ENCODE measurements around the gene LRRC27.

Gene LRRC27

DNA sequence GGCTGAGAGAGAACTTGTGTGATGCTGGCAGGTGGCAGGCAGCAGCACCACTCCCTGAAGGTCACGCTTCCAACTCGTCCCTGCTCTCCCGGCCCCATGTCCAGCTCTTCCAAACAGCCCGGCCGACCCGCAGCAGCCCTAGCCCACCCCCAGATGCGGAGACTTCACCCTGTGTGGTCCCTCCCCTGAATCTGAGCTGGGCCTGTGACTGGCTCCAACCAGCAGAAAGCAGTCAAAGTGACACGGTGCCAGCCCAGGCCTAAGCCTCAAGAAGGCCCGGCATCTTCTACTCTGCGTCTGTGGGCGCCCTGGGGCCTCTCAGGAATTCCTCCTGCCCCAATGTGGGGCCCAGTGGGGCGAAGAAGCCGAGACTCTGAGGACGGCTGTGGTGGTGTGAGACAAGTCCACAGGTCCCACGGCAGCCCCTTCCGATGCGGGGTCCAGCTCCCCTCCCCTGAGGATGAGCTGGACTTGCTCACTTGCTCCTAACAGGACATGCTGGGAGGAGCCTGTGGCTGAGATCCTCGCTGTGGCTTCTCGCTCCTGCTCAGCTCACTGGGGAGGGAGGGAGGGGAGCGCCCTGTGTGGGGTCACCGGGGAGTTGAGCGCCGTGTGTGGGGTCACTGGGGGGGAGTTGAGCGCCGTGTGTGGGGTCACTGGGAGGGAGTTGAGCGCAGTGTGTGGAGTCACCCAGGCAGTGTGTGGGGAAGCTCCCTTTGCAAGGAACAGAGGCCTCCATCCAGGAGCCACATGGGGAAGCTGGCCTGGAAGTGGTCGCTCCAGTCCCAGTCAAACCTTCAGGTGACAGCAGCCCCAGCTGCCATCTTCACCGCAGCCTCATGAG is 33.7 kb upstream of the LRRC27 start:
- no peak for TF ChIP-seq EZH2phosphoT487 (conservative IDR thresholded peaks at IDR 0.05; ENCODE audit: low read length)
- TF ChIP-seq, protein P1, sequence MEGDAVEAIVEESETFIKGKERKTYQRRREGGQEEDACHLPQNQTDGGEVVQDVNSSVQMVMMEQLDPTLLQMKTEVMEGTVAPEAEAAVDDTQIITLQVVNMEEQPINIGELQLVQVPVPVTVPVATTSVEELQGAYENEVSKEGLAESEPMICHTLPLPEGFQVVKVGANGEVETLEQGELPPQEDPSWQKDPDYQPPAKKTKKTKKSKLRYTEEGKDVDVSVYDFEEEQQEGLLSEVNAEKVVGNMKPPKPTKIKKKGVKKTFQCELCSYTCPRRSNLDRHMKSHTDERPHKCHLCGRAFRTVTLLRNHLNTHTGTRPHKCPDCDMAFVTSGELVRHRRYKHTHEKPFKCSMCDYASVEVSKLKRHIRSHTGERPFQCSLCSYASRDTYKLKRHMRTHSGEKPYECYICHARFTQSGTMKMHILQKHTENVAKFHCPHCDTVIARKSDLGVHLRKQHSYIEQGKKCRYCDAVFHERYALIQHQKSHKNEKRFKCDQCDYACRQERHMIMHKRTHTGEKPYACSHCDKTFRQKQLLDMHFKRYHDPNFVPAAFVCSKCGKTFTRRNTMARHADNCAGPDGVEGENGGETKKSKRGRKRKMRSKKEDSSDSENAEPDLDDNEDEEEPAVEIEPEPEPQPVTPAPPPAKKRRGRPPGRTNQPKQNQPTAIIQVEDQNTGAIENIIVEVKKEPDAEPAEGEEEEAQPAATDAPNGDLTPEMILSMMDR (IDR thresholded peaks at IDR 0.05; ENCODE audit: insufficient read depth, low read length, poor library complexity, severe bottlenecking): no peak
- H3K9me2 ChIP-seq (replicated peaks; ENCODE audit: insufficient read depth, low read length): no peaks in the 10 kb centered on the region
- no peak overlapping the region for H3K4me2 ChIP-seq (ENCODE audit: low read depth, low read length, poor library complexity, severe bottlenecking)
- H3K79me2 ChIP-seq (ENCODE audit: insufficient read depth, low read length): no peaks in the 10 kb centered on the region
- H3K36me3 ChIP-seq (ENCODE audit: low read length): no peaks in the 10 kb centered on the region
- no peaks in the 10 kb centered on the region for H3K27me3 ChIP-seq (ENCODE audit: low read length)
- no peak overlapping the region for H3K9ac ChIP-seq (ENCODE audit: low read length)
- H4K20me1 ChIP-seq (ENCODE audit: low read depth, low read length): no peaks in the 10 kb centered on the region
- no peaks in the 10 kb centered on the region for H3F3A ChIP-seq (ENCODE audit: insufficient read depth)
- H2AFZ ChIP-seq (ENCODE audit: low read depth, low read length, severe bottlenecking): no peak overlapping the region
- H3K27ac ChIP-seq (ENCODE audit: low read depth, low read length): no peak overlapping the region
- H3K4me3 ChIP-seq (ENCODE audit: insufficient read depth, low read length, poor library complexity, severe bottlenecking): no peak overlapping the region
- H3K9me3 ChIP-seq (ENCODE audit: insufficient read depth, low read length): no peaks in the 10 kb centered on the region

DNA sequence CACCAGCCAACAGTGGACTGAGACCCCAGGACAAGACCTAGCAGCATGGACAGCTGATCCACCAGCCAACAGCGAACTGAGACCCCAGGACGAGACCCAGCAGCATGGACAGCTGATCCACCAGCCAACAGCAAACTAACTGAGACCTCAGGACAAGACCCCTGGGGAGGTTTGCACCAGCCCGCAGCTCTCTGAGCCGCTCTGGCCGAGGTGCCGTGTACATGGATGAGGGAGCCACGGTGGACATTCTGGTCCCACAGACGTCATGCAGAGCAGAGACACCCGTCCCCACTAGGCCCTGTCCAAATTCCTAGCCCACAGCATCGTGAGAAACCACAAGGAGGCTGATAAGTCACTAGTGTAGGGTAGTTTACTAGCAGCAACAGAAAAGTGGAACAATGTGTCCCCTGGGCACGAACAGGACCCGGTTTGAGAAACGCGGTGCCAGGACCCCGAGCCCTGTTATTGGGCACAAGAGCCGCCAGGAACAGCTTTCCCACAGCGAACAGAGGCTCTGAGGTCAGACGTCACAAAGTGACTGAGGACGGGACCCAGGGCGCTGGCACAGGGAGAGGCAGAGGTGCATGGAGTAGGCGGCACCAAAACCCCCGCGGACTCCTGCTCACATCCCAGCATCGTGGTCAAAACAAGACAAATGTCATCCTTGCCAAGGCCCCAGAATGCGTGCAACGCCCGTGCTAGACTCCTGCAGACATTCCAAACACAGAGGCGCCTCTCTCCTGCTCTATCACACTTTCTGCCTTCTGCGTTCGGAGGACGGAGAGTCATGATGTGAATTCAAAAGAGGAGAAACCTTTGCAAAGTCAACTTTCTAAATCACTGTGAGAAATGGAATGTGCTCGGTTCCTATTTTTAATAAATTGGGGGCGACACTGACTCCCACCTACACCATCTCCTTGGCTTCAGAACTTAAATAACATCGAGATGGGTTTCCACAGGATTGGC is 32.3 kb upstream of the LRRC27 start:
- Histone ChIP-seq H3K4me2 (ENCODE audit: low read depth, low read length, poor library complexity, severe bottlenecking) (no peak overlapping the region), H3K4me3 (ENCODE audit: insufficient read depth, low read length, poor library complexity, severe bottlenecking) (no peak overlapping the region)
- TF ChIP-seq, protein P1 (IDR thresholded peaks at IDR 0.05; ENCODE audit: insufficient read depth, low read length, poor library complexity, severe bottlenecking): no peak
- no peak for TF ChIP-seq EZH2phosphoT487 (conservative IDR thresholded peaks at IDR 0.05; ENCODE audit: low read length)

GRCh38 chr10:132300582-132300981 is 31.4 kb upstream of the LRRC27 start:
- Histone ChIP-seq H3K79me2 (ENCODE audit: insufficient read depth, low read length) (no peaks in the 10 kb centered on the region), H3K27me3 (ENCODE audit: low read length) (no peaks in the 10 kb centered on the region), H3K36me3 (ENCODE audit: low read length) (no peaks in the 10 kb centered on the region), H3K4me3 (ENCODE audit: insufficient read depth, low read length, poor library complexity, severe bottlenecking) (no peak overlapping the region), H2AFZ (ENCODE audit: low read depth, low read length, severe bottlenecking) (no peak overlapping the region), H3K4me2 (ENCODE audit: low read depth, low read length, poor library complexity, severe bottlenecking) (no peak overlapping the region), H3K9ac (ENCODE audit: low read length) (no peak overlapping the region), H3F3A (ENCODE audit: insufficient read depth) (no peaks in the 10 kb centered on the region), H3K27ac (ENCODE audit: low read depth, low read length) (no peak overlapping the region), H3K9me2 (replicated peaks; ENCODE audit: insufficient read depth, low read length) (no peaks in the 10 kb centered on the region), H4K20me1 (ENCODE audit: low read depth, low read length) (no peaks in the 10 kb centered on the region), H3K9me3 (ENCODE audit: insufficient read depth, low read length) (no peaks in the 10 kb centered on the region)
- TF ChIP-seq, protein P1 (IDR thresholded peaks at IDR 0.05; ENCODE audit: insufficient read depth, low read length, poor library complexity, severe bottlenecking): no peak
- TF ChIP-seq EZH2phosphoT487 (conservative IDR thresholded peaks at IDR 0.05; ENCODE audit: low read length): no peak

More for the DNA sequence above, 32.3 kb upstream of the LRRC27 start:
- Histone ChIP-seq H2AFZ (ENCODE audit: low read depth, low read length, severe bottlenecking) (no peak overlapping the region), H3K27me3 (ENCODE audit: low read length) (no peaks in the 10 kb centered on the region), H3F3A (ENCODE audit: insufficient read depth) (no peaks in the 10 kb centered on the region), H3K9me3 (ENCODE audit: insufficient read depth, low read length) (no peaks in the 10 kb centered on the region), H3K27ac (ENCODE audit: low read depth, low read length) (no peak overlapping the region), H3K9ac (ENCODE audit: low read length) (no peak overlapping the region), H3K79me2 (ENCODE audit: insufficient read depth, low read length) (no peaks in the 10 kb centered on the region), H3K9me2 (replicated peaks; ENCODE audit: insufficient read depth, low read length) (no peaks in the 10 kb centered on the region), H3K36me3 (ENCODE audit: low read length) (no peaks in the 10 kb centered on the region), H4K20me1 (ENCODE audit: low read depth, low read length) (no peaks in the 10 kb centered on the region)

Data from SU-DHL-6 (cell line).